Measurements from ENCODE around the gene C2orf68.
A peak's percentile ranks its signal among the peaks of the same experiment; 100 is the strongest.

The C2orf68 gene

GRCh38 chr2:85589982-85590791 is 21.7 kb downstream of the C2orf68 start:
- no peak for DNase-seq (ENCODE audit: low spot score)
- TF ChIP-seq CTCF (IDR thresholded peaks at IDR 0.05; ENCODE audit: extremely low read depth, missing control alignments): no peak

GRCh38 chr2:85589181-85589580 is 22.7 kb downstream of the C2orf68 start:
- TF ChIP-seq CTCF (IDR thresholded peaks at IDR 0.05; ENCODE audit: extremely low read depth, missing control alignments): no peak
- DNase-seq (ENCODE audit: low spot score): no peak

- no peak for DNase-seq (ENCODE audit: low spot score)
- no peak for TF ChIP-seq CTCF (IDR thresholded peaks at IDR 0.05; ENCODE audit: extremely low read depth, missing control alignments)
Observed at GRCh38 chr2:85588645-85589044, 23.2 kb downstream of the C2orf68 start.

- no peak for TF ChIP-seq CTCF (IDR thresholded peaks at IDR 0.05; ENCODE audit: extremely low read depth, missing control alignments)
- no peak for DNase-seq (ENCODE audit: low spot score)
Observed at GRCh38 chr2:85588236-85588635, 23.6 kb downstream of the C2orf68 start.

GRCh38 chr2:85585781-85586105 is 26.1 kb downstream of the C2orf68 start:
- DNase-seq (ENCODE audit: low spot score): no peak
- no peak for TF ChIP-seq CTCF (IDR thresholded peaks at IDR 0.05; ENCODE audit: extremely low read depth, missing control alignments)

- no peak for TF ChIP-seq CTCF (IDR thresholded peaks at IDR 0.05; ENCODE audit: extremely low read depth, missing control alignments)
- DNase-seq (ENCODE audit: low spot score): peak; percentile 61
Observed at GRCh38 chr2:85584857-85585780, 26.7 kb downstream of the C2orf68 start.

GRCh38 chr2:85584354-85584856 is 27.5 kb downstream of the C2orf68 start, which contains the start of gene VAMP5:
Gene VAMP5 (plus strand): TSS chr2:85584431. CDS start chr2:85584491, 60 bp downstream.
- DNase-seq (ENCODE audit: low spot score): peak; percentile 88
- TF ChIP-seq CTCF (IDR thresholded peaks at IDR 0.05; ENCODE audit: extremely low read depth, missing control alignments): no peak

Data from GM20000 (cell line).